Heart left ventricle (tissue), 13 donors: ENCODE results near the gene FBXL4.

Experiments
- POLR2A ChIP-seq, 2 donors: fragments of 450-650 bp; IDR thresholded peaks; one replicate each; pipeline ENCODE4 v1.6.1; 2017; ENCODE audit warnings: antibody characterized with exemption in 2 of 2, mild to moderate bottlenecking in 2 of 2, moderate library complexity in 2 of 2
- TF ChIP-seq, protein P1 (sequence below), 12 donors: fragments of 200-600 bp; sonication (generic) in 4 of 12; IDR thresholded peaks; one replicate each; pipeline versions ENCODE4 v1.5.0 to v1.8.0; 2018 to 2022; ENCODE audit warnings: antibody characterized with exemption in 12 of 12, mild to moderate bottlenecking in 5 of 12
- donor health status: ischemic (EF 13 %, LVEDD 7.1; RV severe dilation, severe dysfunction).
- donor health status: DM: no; HTN: yes; CAD: no.
- donor health status: DM: no; HTN: no; CAD: no.
- donor health status: ischemic (EF 25% LVEDD 6.9; RV normal size, moderate dysfunction).
- donor health status: ischemic (EF 25% LVEDD 5.7; RV mildly dilated, moderate dysfunction).
- donor health status: ischemic (EF 35%, LVEDD 5.7; RV mildly dilated, moderate dysfunction).
- donor health status: nonischemic (EF 11% LVEDD 7.7; RV severe dilation, severe dysfunction).
- donor health status: DM: yes; HTN: yes; CAD: no.
- donor health status: PGD.
- donor health status: ischemic (EF 29% LVEDD 5.4; RV normal size, mild dysfunction).
- donor health status: nonischemic (EF 23%, LVEDD 6.1; RV moderate dilation, normal function).

GRCh38 chr6:98840996-98841513 lies 106.7 kb downstream of the FBXL4 start:
- TF ChIP-seq, protein P1, sequence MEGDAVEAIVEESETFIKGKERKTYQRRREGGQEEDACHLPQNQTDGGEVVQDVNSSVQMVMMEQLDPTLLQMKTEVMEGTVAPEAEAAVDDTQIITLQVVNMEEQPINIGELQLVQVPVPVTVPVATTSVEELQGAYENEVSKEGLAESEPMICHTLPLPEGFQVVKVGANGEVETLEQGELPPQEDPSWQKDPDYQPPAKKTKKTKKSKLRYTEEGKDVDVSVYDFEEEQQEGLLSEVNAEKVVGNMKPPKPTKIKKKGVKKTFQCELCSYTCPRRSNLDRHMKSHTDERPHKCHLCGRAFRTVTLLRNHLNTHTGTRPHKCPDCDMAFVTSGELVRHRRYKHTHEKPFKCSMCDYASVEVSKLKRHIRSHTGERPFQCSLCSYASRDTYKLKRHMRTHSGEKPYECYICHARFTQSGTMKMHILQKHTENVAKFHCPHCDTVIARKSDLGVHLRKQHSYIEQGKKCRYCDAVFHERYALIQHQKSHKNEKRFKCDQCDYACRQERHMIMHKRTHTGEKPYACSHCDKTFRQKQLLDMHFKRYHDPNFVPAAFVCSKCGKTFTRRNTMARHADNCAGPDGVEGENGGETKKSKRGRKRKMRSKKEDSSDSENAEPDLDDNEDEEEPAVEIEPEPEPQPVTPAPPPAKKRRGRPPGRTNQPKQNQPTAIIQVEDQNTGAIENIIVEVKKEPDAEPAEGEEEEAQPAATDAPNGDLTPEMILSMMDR (IDR thresholded peaks at IDR 0.05) = no peak
- TF ChIP-seq POLR2A (IDR thresholded peaks at IDR 0.05) = no peak
